Stimulated activated CD8-positive, alpha-beta memory T cell treated with anti-CD3 and anti-CD28 coated beads, Interleukin-12 subunit alpha, Interleukin-12 subunit beta, amount 100 ng/mL, for 24 hours (primary cell): Measurements from ENCODE around the gene IFNL3.
"Not testable (repeated sequence)": the region's sequence is repeated elsewhere in the genome, so short reads cannot be mapped to it uniquely, and the experiment has no call there.

ENCODE experiments used
- DNase-seq: peaks from one replicate; pipeline ENCODE4 v3.0.0-alpha.2; 2020; ENCODE audit errors: extremely low read depth

IFNL3 gene

GRCh38 chr19:39253374-39254149, 8.8 kb upstream of the IFNL3 start:
- no peak for DNase-seq

- DNase-seq, result no peak
These were observed 7.7 kb upstream of the IFNL3 start for GRCh38 chr19:39252458-39252857.

- DNase-seq, result no peak
These were observed 7.0 kb upstream of the IFNL3 start for GRCh38 chr19:39251846-39252245.

- DNase-seq, result no peak
These were observed 6.3 kb upstream of the IFNL3 start for GRCh38 chr19:39251081-39251480.

GRCh38 chr19:39248806-39249205, 4.0 kb upstream of the IFNL3 start, which contains the start of gene IFNL4:
IFNL4 (minus strand) TSS chr19:39248856.
- no peak for DNase-seq

GRCh38 chr19:39247701-39248664, 3.2 kb upstream of the IFNL3 start:
- no peak for DNase-seq

- no peak for DNase-seq
These were observed 2.3 kb upstream of the IFNL3 start for GRCh38 chr19:39246951-39247669.

- not testable (repeated sequence) for DNase-seq
These were observed 360 bp upstream of the IFNL3 start for GRCh38 chr19:39245166-39245565.

- DNase-seq, result not testable (repeated sequence)
These were observed 1.1 kb downstream of the IFNL3 start for GRCh38 chr19:39243741-39244140.

- no peak for DNase-seq
These were observed 4.4 kb downstream of the IFNL3 start for GRCh38 chr19:39240421-39240820.

GRCh38 chr19:39238944-39239343, 5.9 kb downstream of the IFNL3 start:
- no peak for DNase-seq

- no peak for DNase-seq
These were observed 6.6 kb downstream of the IFNL3 start for GRCh38 chr19:39238209-39238608.

- DNase-seq, result no peak
These were observed 7.3 kb downstream of the IFNL3 start for GRCh38 chr19:39237200-39238184.

GRCh38 chr19:39236527-39236926, 8.3 kb downstream of the IFNL3 start:
- no peak for DNase-seq

GRCh38 chr19:39232708-39233107, 12.1 kb downstream of the IFNL3 start:
- no peak for DNase-seq

- no peak for DNase-seq
These were observed 14.6 kb downstream of the IFNL3 start for GRCh38 chr19:39230096-39230764.

GRCh38 chr19:39224910-39225309, 19.9 kb downstream of the IFNL3 start:
- no peak for DNase-seq

- DNase-seq, result no peak
These were observed 21.0 kb downstream of the IFNL3 start for GRCh38 chr19:39223703-39224279.

GRCh38 chr19:39219108-39219507, 25.7 kb downstream of the IFNL3 start:
- DNase-seq, result not testable (repeated sequence)
